Body of pancreas (tissue), 4 donors: ENCODE results near the gene CARD19. TPM values are rescaled to one million over a fixed set of nuclear protein-coding genes. Genes with fewer than 3 reads are reported as not detected.

Experiments used
- ATAC-seq: fragments of 150-250 bp; one replicate; pipeline ENCODE4 v1.9.1; 2016
- DNase-seq, 4 donors: peaks; one replicate each; pipeline ENCODE4 v3.0.0-alpha.2; 2019
- H3K27ac ChIP-seq, 4 donors: fragments of 200-600 bp; sonication (generic); 1 replicate in 3 of 4; 2 replicates in 1 of 4; pipeline versions ENCODE4 v1.5.1 to v1.6.1; 2016 to 2019; ENCODE audit warnings: mild to moderate bottlenecking in 1 of 4, mixed read lengths in 1 of 4, moderate library complexity in 1 of 4
- H3K27me3 ChIP-seq, 2 donors: fragments of 200-600 bp; sonication (generic); one replicate each; pipeline ENCODE4 v1.6.0; 2016; ENCODE audit warnings: mild to moderate bottlenecking in 1 of 2
- H3K36me3 ChIP-seq, 2 donors: fragments of 200-600 bp; sonication (generic); replicated peaks in 1 of 2; 2 replicates each; pipeline ENCODE4 v1.5.1; 2016; ENCODE audit warnings: low read depth in 2 of 2; ENCODE audit not compliant: insufficient read depth in 1 of 2
- H3K4me1 ChIP-seq: fragments of 200-600 bp; sonication (generic); one replicate; pipeline ENCODE4 v1.6.0; 2016
- H3K4me3 ChIP-seq, 2 donors: fragments of 200-600 bp; sonication (generic); 1 replicate in 1 of 2; 2 replicates in 1 of 2; pipeline ENCODE4 v1.5.1; 2016 to 2019
- H3K9me3 ChIP-seq, 3 donors: fragments of 200-600 bp; sonication (generic); 1 replicate in 2 of 3; 2 replicates in 1 of 3; pipeline ENCODE4 v1.5.1; 2016
- POLR2A ChIP-seq, 3 donors: fragments of 450-650 bp; IDR thresholded peaks; one replicate each; pipeline ENCODE4 v1.6.1; 2016; ENCODE audit warnings: antibody characterized with exemption in 3 of 3, mild to moderate bottlenecking in 2 of 3
- WGBS, 2 donors: methylation state at CpG; one replicate each; pipeline ENCODE4 v1.1.5; 2017; 5-methylcytosine and 5-hydroxymethylcytosine counted together
- intact Hi-C: fragments of 100-400 bp; cut with DNase I; formaldehyde crosslinking; loops from one replicate; pipeline ENCODE4 v1.15.1; 2023
- total RNA-seq, 2 donors: library from RNA; depleted of rRNA; stranded (reverse); fragments of >200 nt; gene quantifications; one replicate each; pipeline ENCODE4 v1.1.0, GENCODE V29; 2016
- TF ChIP-seq, protein P1 (sequence below), 7 experiments: fragments of 450-650 bp in 4 of 7; fragments of 200-600 bp in 3 of 7; sonication (generic) in 3 of 7; IDR thresholded peaks; one replicate each; pipeline ENCODE4 v1.5.1; 2016 to 2019; ENCODE audit warnings: antibody characterized with exemption in 7 of 7

The CARD19 gene
- total RNA-seq, 2 donors from 2014 or later, result 4.3 to 20.8 TPM

GRCh38 chr9:93136011-93136440 is 40.0 kb downstream of the CARD19 start:
- peaks cover 43% of the 10 kb centered on the region for H3K4me1 ChIP-seq

DNA sequence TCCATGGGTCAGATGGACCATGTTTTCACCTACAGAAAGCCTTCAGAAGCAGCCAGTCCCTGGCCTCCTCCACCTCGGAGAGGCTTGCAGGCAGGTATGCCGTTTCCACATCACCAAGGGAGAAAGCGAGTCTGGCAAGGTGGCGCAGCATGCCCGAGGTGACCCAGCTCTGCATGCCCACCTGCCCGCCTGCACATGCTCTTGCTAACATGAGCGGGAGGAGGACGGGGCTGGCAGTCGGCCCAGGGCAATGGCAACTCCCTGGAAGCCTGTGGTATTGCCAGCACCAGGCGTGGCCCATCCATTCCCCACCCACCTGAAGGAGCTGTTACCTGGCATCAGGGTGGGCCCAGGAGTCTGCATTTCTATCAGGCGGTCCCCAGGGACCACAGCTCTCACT is 41.3 kb downstream of the CARD19 start:
- no peaks in the 10 kb centered on the region for H3K27me3 ChIP-seq
- H3K4me3 ChIP-seq, result no peak overlapping the region
- WGBS, 2 donors, result 81 to 83% methylated on average over 10 to 11 of the region's 11 CpGs
- no peaks in the 10 kb centered on the region for H3K9me3 ChIP-seq
- H3K27ac ChIP-seq, result no peak overlapping the region
- no peak for TF ChIP-seq POLR2A (IDR thresholded peaks at IDR 0.05)
- TF ChIP-seq, protein P1, sequence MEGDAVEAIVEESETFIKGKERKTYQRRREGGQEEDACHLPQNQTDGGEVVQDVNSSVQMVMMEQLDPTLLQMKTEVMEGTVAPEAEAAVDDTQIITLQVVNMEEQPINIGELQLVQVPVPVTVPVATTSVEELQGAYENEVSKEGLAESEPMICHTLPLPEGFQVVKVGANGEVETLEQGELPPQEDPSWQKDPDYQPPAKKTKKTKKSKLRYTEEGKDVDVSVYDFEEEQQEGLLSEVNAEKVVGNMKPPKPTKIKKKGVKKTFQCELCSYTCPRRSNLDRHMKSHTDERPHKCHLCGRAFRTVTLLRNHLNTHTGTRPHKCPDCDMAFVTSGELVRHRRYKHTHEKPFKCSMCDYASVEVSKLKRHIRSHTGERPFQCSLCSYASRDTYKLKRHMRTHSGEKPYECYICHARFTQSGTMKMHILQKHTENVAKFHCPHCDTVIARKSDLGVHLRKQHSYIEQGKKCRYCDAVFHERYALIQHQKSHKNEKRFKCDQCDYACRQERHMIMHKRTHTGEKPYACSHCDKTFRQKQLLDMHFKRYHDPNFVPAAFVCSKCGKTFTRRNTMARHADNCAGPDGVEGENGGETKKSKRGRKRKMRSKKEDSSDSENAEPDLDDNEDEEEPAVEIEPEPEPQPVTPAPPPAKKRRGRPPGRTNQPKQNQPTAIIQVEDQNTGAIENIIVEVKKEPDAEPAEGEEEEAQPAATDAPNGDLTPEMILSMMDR (IDR thresholded peaks at IDR 0.05), result no peak
- DNase-seq, result no peak
- intact Hi-C loops, result no loop called here
- H3K36me3 ChIP-seq, result no peaks in the 10 kb centered on the region
- ATAC-seq, result no peak
- peaks cover 30% of the 10 kb centered on the region for H3K4me1 ChIP-seq

More at GRCh38 chr9:93136011-93136440, 40.0 kb downstream of the CARD19 start:
- Histone ChIP-seq H3K9me3 (no peaks in the 10 kb centered on the region), H3K27ac (no peak overlapping the region), H3K36me3 (no peaks in the 10 kb centered on the region), H3K4me3 (no peak overlapping the region), H3K27me3 (no peaks in the 10 kb centered on the region)
- DNase-seq (peak in 2 of 4 donors; percentile 44 to 45), ATAC-seq (no peak)
- TF ChIP-seq, protein P1 (IDR thresholded peaks at IDR 0.05), result no peak
- TF ChIP-seq POLR2A (IDR thresholded peaks at IDR 0.05), result no peak
- intact Hi-C loops, result no loop called here
- 19% methylated on average over 9 to 11 of the region's 11 CpGs for WGBS, 2 donors

DNA sequence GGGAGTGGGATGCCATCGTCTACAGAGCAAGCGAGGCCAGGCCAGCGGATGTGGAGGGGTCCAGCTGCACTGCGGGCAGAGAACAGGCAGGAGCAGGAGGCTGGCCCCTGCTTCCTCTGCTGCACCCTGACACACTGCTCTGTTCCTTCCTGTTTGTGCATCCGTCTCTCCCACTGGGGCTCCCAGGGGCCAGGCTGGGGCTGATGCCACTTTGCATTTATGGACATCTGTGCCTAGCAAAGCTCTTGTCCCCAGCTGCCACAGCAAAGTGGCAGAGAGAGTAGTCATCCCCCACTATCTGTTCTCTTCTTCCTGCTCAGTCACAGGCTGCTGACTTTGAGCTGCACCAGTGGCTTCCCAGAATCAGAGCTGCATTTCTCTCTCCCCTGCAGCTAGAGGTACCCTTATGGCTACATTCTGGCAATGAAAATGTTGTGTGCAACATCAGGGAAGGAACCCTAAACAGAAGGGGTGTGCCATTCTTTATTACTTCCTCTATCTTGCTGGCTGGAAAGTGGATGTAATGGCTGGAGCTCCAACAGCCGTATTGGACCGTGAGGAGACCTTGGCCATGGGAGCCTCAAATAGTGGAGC is 42.3 kb downstream of the CARD19 start:
- H3K4me3 ChIP-seq, result no peak overlapping the region
- H3K27ac ChIP-seq, result no peak overlapping the region
- intact Hi-C loops, result no loop called here
- H3K27me3 ChIP-seq, result no peaks in the 10 kb centered on the region
- DNase-seq, result no peak
- H3K4me1 ChIP-seq, result peaks cover 25% of the 10 kb centered on the region
- H3K9me3 ChIP-seq, result no peaks in the 10 kb centered on the region
- TF ChIP-seq, protein P1 (IDR thresholded peaks at IDR 0.05), result no peak
- no peak for TF ChIP-seq POLR2A (IDR thresholded peaks at IDR 0.05)
- ATAC-seq, result no peak
- no peaks in the 10 kb centered on the region for H3K36me3 ChIP-seq
- WGBS, 2 donors, result 89 to 95% methylated on average over 4 to 7 of the region's 7 CpGs

DNA sequence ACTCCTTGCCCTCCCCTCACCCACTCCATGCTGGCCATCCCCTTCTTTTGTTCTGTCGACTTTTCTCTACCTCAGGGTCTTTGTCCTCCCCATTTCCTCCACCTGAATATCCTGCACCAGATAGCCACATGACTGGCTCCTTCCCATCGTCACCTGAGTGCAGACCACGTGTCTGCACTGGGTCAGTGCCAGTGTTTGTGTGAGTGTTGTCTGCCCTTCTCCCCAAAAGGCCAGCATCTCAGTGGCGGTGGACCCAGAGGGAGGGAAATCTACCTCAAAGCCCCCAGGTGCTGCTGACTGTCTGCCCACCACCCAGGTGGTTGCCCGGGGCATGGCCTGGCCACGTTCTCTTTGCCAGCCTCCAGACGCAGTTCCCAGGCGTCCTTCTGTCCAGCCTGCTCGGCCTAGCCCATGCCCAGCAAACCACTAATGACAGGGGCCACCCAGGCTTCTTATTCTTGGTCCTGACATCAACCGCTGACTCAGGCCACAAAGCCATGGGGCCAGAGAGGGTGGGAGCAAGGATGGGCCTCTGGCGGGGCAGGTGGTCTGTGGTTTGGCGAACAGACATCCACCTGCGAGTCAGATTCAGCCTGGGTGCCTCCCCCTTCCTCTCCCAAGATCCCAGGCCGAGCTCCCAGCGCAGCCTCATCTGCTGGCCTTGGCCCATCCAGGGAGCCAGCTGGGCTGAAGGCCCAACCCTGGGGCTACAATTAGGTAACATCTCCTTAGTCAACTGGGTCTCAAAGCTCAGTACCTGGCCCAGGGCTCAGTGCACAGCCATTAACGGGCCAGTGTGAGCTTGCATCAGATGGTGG is 43.6 kb downstream of the CARD19 start:
- ATAC-seq (no peak), DNase-seq (no peak)
- Histone ChIP-seq H3K4me3 (no peak overlapping the region), H3K27ac (no peak overlapping the region), H3K36me3 (no peaks in the 10 kb centered on the region), H3K27me3 (no peaks in the 10 kb centered on the region), H3K9me3 (no peaks in the 10 kb centered on the region), H3K4me1 (peaks cover 29% of the 10 kb centered on the region)
- TF ChIP-seq, protein P1 (IDR thresholded peaks at IDR 0.05), result no peak
- TF ChIP-seq POLR2A (IDR thresholded peaks at IDR 0.05), result no peak
- intact Hi-C loops, result no loop called here
- WGBS, 2 donors, result 80 to 88% methylated on average over 5 to 16 of the region's 16 CpGs
